ENCODE results near the gene NSG1.
A peak's percentile ranks its signal among the peaks of the same experiment; 100 is the strongest.
"Not testable (repeated sequence)": the region's sequence is repeated elsewhere in the genome, so short reads cannot be mapped to it uniquely, and the experiment has no call there.

Gene NSG1

GRCh38 chr4:4417886-4418285, 31.0 kb downstream of the NSG1 start:
- DNase-seq, result no peak

- DNase-seq, result no peak
These were observed 31.9 kb downstream of the NSG1 start for GRCh38 chr4:4418676-4419390.

- DNase-seq, result no peak
These were observed 33.0 kb downstream of the NSG1 start for GRCh38 chr4:4419896-4420295.

GRCh38 chr4:4420421-4420820, 33.5 kb downstream of the NSG1 start:
- no peak for DNase-seq

GRCh38 chr4:4421356-4421755, 34.5 kb downstream of the NSG1 start:
- no peak for DNase-seq

- DNase-seq, result not testable (repeated sequence)
These were observed 35.2 kb downstream of the NSG1 start for GRCh38 chr4:4422117-4422516.

- DNase-seq, result no peak
These were observed 36.1 kb downstream of the NSG1 start for GRCh38 chr4:4422856-4423499.

- no peak for DNase-seq
These were observed 37.0 kb downstream of the NSG1 start for GRCh38 chr4:4423706-4424498.

GRCh38 chr4:4424499-4425115, 37.7 kb downstream of the NSG1 start:
- no peak for DNase-seq

- no peak for DNase-seq
These were observed 38.3 kb downstream of the NSG1 start for GRCh38 chr4:4425119-4425690.

- no peak for DNase-seq
These were observed 38.8 kb downstream of the NSG1 start for GRCh38 chr4:4425696-4426095.

- DNase-seq, result no peak
These were observed 39.7 kb downstream of the NSG1 start for GRCh38 chr4:4426511-4427120.

GRCh38 chr4:4427121-4427870, 40.4 kb downstream of the NSG1 start:
- DNase-seq, result peak; percentile 68

- DNase-seq, result no peak
These were observed 41.0 kb downstream of the NSG1 start for GRCh38 chr4:4427886-4428285.

GRCh38 chr4:4428966-4429875, 42.3 kb downstream of the NSG1 start:
- DNase-seq, result no peak

- DNase-seq, result no peak
These were observed 43.7 kb downstream of the NSG1 start for GRCh38 chr4:4430492-4431195.

GRCh38 chr4:4432341-4433125, 45.6 kb downstream of the NSG1 start:
- no peak for DNase-seq

- DNase-seq, result no peak
These were observed 47.0 kb downstream of the NSG1 start for GRCh38 chr4:4433941-4434340.

- no peak for DNase-seq
These were observed 49.4 kb downstream of the NSG1 start for GRCh38 chr4:4436244-4436823.
